T-cell (primary cell): ENCODE data around the gene ACCSL. TPM values are rescaled to one million over a fixed set of nuclear protein-coding genes. Genes with fewer than 3 reads are reported as not detected.

Source experiments
- ATAC-seq, 4 experiments: fragments of 200-7000 bp in 3 of 4; fragments of 150-1000 bp in 1 of 4; cut with Tn5 transposase; replicated peaks in 1 of 4; 1 replicate in 3 of 4; 2 replicates in 1 of 4; pipeline ENCODE4 v1.10.0; 2021; ENCODE audit warnings: moderate library complexity in 3 of 4, mild to moderate bottlenecking in 2 of 4, moderate number of reproducible peaks in 1 of 4
- CTCF ChIA-PET, 2 donors: fragments of 300-600 bp; sonication (Branson Sonifier 250); formaldehyde crosslinking; loops; one replicate each; lab custom pipeline; 2022; ENCODE audit warnings: antibody characterized with exemption in 2 of 2; lab: Charles Lee
- POLR2A ChIA-PET, 2 donors: fragments of 300-600 bp; sonication (Branson Sonifier 250); formaldehyde crosslinking; loops; one replicate each; lab custom pipeline; 2022; ENCODE audit warnings: antibody characterized with exemption in 2 of 2; lab: Charles Lee
- DNase-seq, 35 experiments: peaks; one replicate each; pipeline versions ENCODE4 v3.0.0 to v3.0.0-alpha.2; 2013 to 2023
- H3K27ac ChIP-seq: one replicate; pipeline ENCODE4 v1.5.1; 2013; ENCODE audit warnings: low read length
- H3K27me3 ChIP-seq, 2 experiments: replicated peaks in 1 of 2; 1 replicate in 1 of 2; 2 replicates in 1 of 2; pipeline versions ENCODE4 v1.6.1 to v1.7.0; 2013; ENCODE audit warnings: low read length in 1 of 2, mixed read lengths in 1 of 2; ENCODE audit not compliant: control insufficient read depth in 2 of 2, insufficient read depth in 2 of 2; ENCODE audit errors: extremely low read depth in 1 of 2
- H3K36me3 ChIP-seq, 2 donors: 1 replicate in 1 of 2; 2 replicates in 1 of 2; pipeline versions ENCODE4 v1.6.1 to v1.7.0; 2013; ENCODE audit warnings: low read length in 1 of 2; ENCODE audit not compliant: control insufficient read depth in 2 of 2, insufficient read depth in 1 of 2; ENCODE audit errors: extremely low read depth in 1 of 2
- H3K4me1 ChIP-seq, 2 experiments: 1 replicate in 1 of 2; 2 replicates in 1 of 2; pipeline versions ENCODE4 v1.6.1 to v1.7.0; 2013; ENCODE audit warnings: low read length in 2 of 2, mixed read lengths in 1 of 2; ENCODE audit not compliant: insufficient read depth in 2 of 2, control insufficient read depth in 1 of 2; ENCODE audit errors: extremely low read depth in 1 of 2
- H3K4me3 ChIP-seq, 2 donors: 1 replicate in 1 of 2; 2 replicates in 1 of 2; pipeline versions ENCODE4 v1.5.1 to v1.7.0; 2013; ENCODE audit warnings: mild to moderate bottlenecking in 2 of 2, low read length in 1 of 2, moderate library complexity in 1 of 2; ENCODE audit not compliant: control insufficient read depth in 1 of 2; ENCODE audit errors: extremely low read depth in 1 of 2
- H3K9me3 ChIP-seq: 2 replicates; pipeline ENCODE4 v1.7.0; 2013
- H3K27ac Mint-ChIP-seq, 2 donors: one replicate each; pipeline ENCODE4 v1.8.0; 2020 to 2021; ENCODE audit warnings: mild to moderate bottlenecking in 2 of 2, mixed read lengths in 2 of 2
- H3K27me3 Mint-ChIP-seq, 2 donors: one replicate each; pipeline ENCODE4 v1.8.0; 2021 to 2022; ENCODE audit warnings: mixed read lengths in 2 of 2
- H3K36me3 Mint-ChIP-seq: one replicate; pipeline ENCODE4 v1.8.0; 2021; ENCODE audit warnings: mixed read lengths
- H3K4me1 Mint-ChIP-seq, 3 donors: one replicate each; pipeline ENCODE4 v1.8.0; 2020 to 2022; ENCODE audit warnings: mixed read lengths in 3 of 3, mild to moderate bottlenecking in 1 of 3
- H3K4me3 Mint-ChIP-seq, 3 donors: one replicate each; pipeline ENCODE4 v1.8.0; 2020 to 2022; ENCODE audit warnings: mild to moderate bottlenecking in 3 of 3, mixed read lengths in 3 of 3, moderate library complexity in 3 of 3
- H3K9me3 Mint-ChIP-seq, 3 donors: one replicate each; pipeline ENCODE4 v1.8.0; 2020 to 2022; ENCODE audit warnings: mixed read lengths in 3 of 3
- WGBS: methylation state at CpG from one replicate; pipeline ENCODE4 v1.1.5; 2013; ENCODE audit warnings: missing lambda C conversion rate; ENCODE audit not compliant: insufficient coverage; 5-methylcytosine and 5-hydroxymethylcytosine counted together
- total RNA-seq, 35 experiments: library from RNA in 6 of 35; stranded (reverse) in 6 of 35; fragments of 120-200 nt in 1 of 35; gene quantifications; one replicate each; pipeline versions ENCODE4 v1.2.1 to v1.2.4 and lab custom pipeline; 2013 to 2026

The ACCSL gene
- total RNA-seq, 5 donors from 2014 or later (not counting 1 experiment from before 2014, with no cell fraction given), result not detected

- ChIA-PET POLR2A (no interaction called here), CTCF (no interaction called here)
- no peak overlapping the region for H3K4me3 ChIP-seq
- no peaks in the 10 kb centered on the region for H3K4me1 ChIP-seq
- Mint-ChIP-seq H3K4me1 (no peaks in the 10 kb centered on the region), H3K27ac (no peak overlapping the region), H3K36me3 (no peaks in the 10 kb centered on the region), H3K9me3 (no peaks in the 10 kb centered on the region), H3K27me3 (peaks cover 4 to 8% of the 10 kb centered on the region in 2 donors), H3K4me3 (no peak overlapping the region)
- no CpG with 5 or more reads among the region's 4 CpGs for WGBS
- H3K27me3 ChIP-seq, result peaks cover 0 to 6% of the 10 kb centered on the region in 2 experiments
- no peak for ATAC-seq
- DNase-seq, result no peak
- H3K36me3 ChIP-seq, result no peaks in the 10 kb centered on the region
- H3K27ac ChIP-seq, result no peak overlapping the region
- no peaks in the 10 kb centered on the region for H3K9me3 ChIP-seq
These were observed 37.0 kb upstream of the ACCSL start for GRCh38 chr11:44010789-44011251.

DNA sequence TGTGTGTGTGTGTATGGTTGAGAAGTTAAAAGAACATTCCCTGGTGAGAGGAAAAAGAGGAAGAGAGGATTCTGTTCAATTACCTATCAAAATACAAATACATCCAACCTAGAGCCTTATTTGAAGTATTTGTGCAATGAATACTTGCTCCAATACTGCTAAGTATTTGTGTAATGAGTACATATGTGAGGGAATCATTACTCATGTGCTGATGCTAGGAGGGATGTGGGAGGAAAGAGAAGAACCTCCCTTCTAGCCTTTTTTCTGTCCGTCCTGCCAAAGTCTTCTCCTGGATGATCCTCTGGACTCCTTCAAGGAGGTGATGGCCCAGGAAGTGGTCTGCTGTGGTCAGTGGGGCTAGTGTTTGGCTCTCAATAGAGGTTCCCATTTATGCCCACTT, 36.0 kb upstream of the ACCSL start:
- Histone ChIP-seq H3K36me3 (no peaks in the 10 kb centered on the region), H3K27ac (no peak overlapping the region), H3K4me1 (no peaks in the 10 kb centered on the region), H3K27me3 (peaks cover 0 to 3% of the 10 kb centered on the region in 2 experiments), H3K9me3 (no peaks in the 10 kb centered on the region), H3K4me3 (no peak overlapping the region)
- no CpG with 5 or more reads among the region's 1 CpG for whole genome bisulfite sequencing
- ChIA-PET CTCF (no interaction called here), POLR2A (no interaction called here)
- H3K27me3 Mint-ChIP-seq, result peaks cover 4 to 8% of the 10 kb centered on the region in 2 donors
- H3K4me1 Mint-ChIP-seq, result no peaks in the 10 kb centered on the region
- ATAC-seq (no peak), DNase-seq (no peak)
- H3K36me3 Mint-ChIP-seq, result no peaks in the 10 kb centered on the region
- no peak overlapping the region for H3K27ac Mint-ChIP-seq
- H3K4me3 Mint-ChIP-seq, result no peak overlapping the region
- H3K9me3 Mint-ChIP-seq, result no peaks in the 10 kb centered on the region

GRCh38 chr11:44014968-44015623, 32.7 kb upstream of the ACCSL start:
- no peaks in the 10 kb centered on the region for H3K9me3 Mint-ChIP-seq
- DNase-seq (no peak), ATAC-seq (no peak)
- H3K27ac ChIP-seq, result no peak overlapping the region
- no peak overlapping the region for H3K4me3 ChIP-seq
- no peaks in the 10 kb centered on the region for H3K4me1 ChIP-seq
- H3K9me3 ChIP-seq, result no peaks in the 10 kb centered on the region
- peaks cover 3 to 4% of the 10 kb centered on the region in 2 donors for H3K27me3 Mint-ChIP-seq
- H3K4me3 Mint-ChIP-seq, result no peak overlapping the region
- no peaks in the 10 kb centered on the region for H3K4me1 Mint-ChIP-seq
- peaks cover 0 to 8% of the 10 kb centered on the region in 2 experiments for H3K27me3 ChIP-seq
- no peaks in the 10 kb centered on the region for H3K36me3 Mint-ChIP-seq
- CTCF ChIA-PET, result interaction anchor here in 1 of 2 donors (0.6 kb wide), 2 partner anchors 24 to 661 kb away, joined by 3 to 10 read pairs; no protein-coding TSS in a partner anchor
- no peaks in the 10 kb centered on the region for H3K36me3 ChIP-seq
- no CpG with 5 or more reads among the region's 8 CpGs for WGBS
- no peak overlapping the region for H3K27ac Mint-ChIP-seq
- POLR2A ChIA-PET, result no interaction called here

- no peaks in the 10 kb centered on the region for H3K36me3 Mint-ChIP-seq
These were observed 32.2 kb upstream of the ACCSL start for GRCh38 chr11:44015624-44016007.

GRCh38 chr11:44016131-44016530, 31.6 kb upstream of the ACCSL start:
- H3K27me3 ChIP-seq, result peaks cover 0 to 6% of the 10 kb centered on the region in 2 experiments
- H3K4me1 ChIP-seq, result no peaks in the 10 kb centered on the region
- H3K9me3 Mint-ChIP-seq, result peaks cover 0 to 3% (median 0%) of the 10 kb centered on the region in 3 donors
- ChIA-PET CTCF (no interaction called here), POLR2A (no interaction called here)
- peaks cover 1 to 7% of the 10 kb centered on the region in 2 donors for H3K27me3 Mint-ChIP-seq
- DNase-seq (peak in 1 of 35 experiments; percentile 2), ATAC-seq (no peak)
- H3K4me1 Mint-ChIP-seq, result no peaks in the 10 kb centered on the region
- WGBS, result 89% methylated on average over 4 of the region's 5 CpGs
- no peaks in the 10 kb centered on the region for H3K9me3 ChIP-seq
- no peak overlapping the region for H3K4me3 Mint-ChIP-seq
- no peak overlapping the region for H3K4me3 ChIP-seq
- H3K27ac Mint-ChIP-seq, result no peak overlapping the region
- H3K36me3 ChIP-seq, result no peaks in the 10 kb centered on the region
- no peak overlapping the region for H3K27ac ChIP-seq
- H3K36me3 Mint-ChIP-seq, result no peaks in the 10 kb centered on the region

More at GRCh38 chr11:44015624-44016007, 32.2 kb upstream of the ACCSL start:
- H3K4me3 ChIP-seq, result no peak overlapping the region
- H3K9me3 ChIP-seq, result no peaks in the 10 kb centered on the region
- H3K4me1 ChIP-seq, result no peaks in the 10 kb centered on the region
- H3K27me3 ChIP-seq, result peaks cover 0 to 8% of the 10 kb centered on the region in 2 experiments
- no peak overlapping the region for H3K27ac ChIP-seq
- H3K27me3 Mint-ChIP-seq, result peaks cover 3 to 4% of the 10 kb centered on the region in 2 donors
- DNase-seq (no peak), ATAC-seq (no peak)
- H3K27ac Mint-ChIP-seq, result no peak overlapping the region
- no peaks in the 10 kb centered on the region for H3K9me3 Mint-ChIP-seq
- WGBS, result 100% methylated on average over 1 of the region's 3 CpGs
- ChIA-PET CTCF (interaction anchor here in 1 of 2 donors (0.6 kb wide), 1 partner anchor 23 kb away, joined by 10 read pairs; no protein-coding TSS in a partner anchor), POLR2A (no interaction called here)
- no peaks in the 10 kb centered on the region for H3K36me3 ChIP-seq
- no peaks in the 10 kb centered on the region for H3K4me1 Mint-ChIP-seq
- H3K4me3 Mint-ChIP-seq, result no peak overlapping the region

- Histone ChIP-seq H3K27ac (no peak overlapping the region), H3K27me3 (peaks cover 0 to 6% of the 10 kb centered on the region in 2 experiments), H3K4me3 (no peak overlapping the region), H3K9me3 (no peaks in the 10 kb centered on the region), H3K4me1 (no peaks in the 10 kb centered on the region), H3K36me3 (no peaks in the 10 kb centered on the region)
- Mint-ChIP-seq H3K27me3 (peaks cover 0 to 9% of the 10 kb centered on the region in 2 donors), H3K27ac (no peak overlapping the region), H3K4me3 (no peak overlapping the region), H3K4me1 (no peaks in the 10 kb centered on the region), H3K36me3 (no peaks in the 10 kb centered on the region), H3K9me3 (peaks cover under 1 to 4% (median under 1%) of the 10 kb centered on the region in 3 donors)
- peak in 2 of 35 experiments; percentile 2 to 12 for DNase-seq
- CTCF ChIA-PET, result no interaction called here
- WGBS, result no CpG with 5 or more reads among the region's 2 CpGs
- POLR2A ChIA-PET, result no interaction called here
- no peak for ATAC-seq
These were observed 31.0 kb upstream of the ACCSL start for GRCh38 chr11:44016546-44017442.
